GM12891 (cell line): Measurements from ENCODE around the gene NAALADL2.

Experiments
- POLR2A ChIP-seq: IDR thresholded peaks from 2 replicates; pipeline ENCODE4 v1.6.1; 2011; ENCODE audit warnings: low read depth, low read length, control low read depth
- POLR2AphosphoS5 ChIP-seq: IDR thresholded peaks from 2 replicates; pipeline ENCODE4 v1.6.1; 2011; ENCODE audit warnings: low read depth, low read length, control low read depth
- TAF1 ChIP-seq: IDR thresholded peaks from 2 replicates; pipeline ENCODE4 v1.6.1; 2011; ENCODE audit warnings: low read depth, low read length, control low read depth

- no peak for TF ChIP-seq POLR2A
- no peak for TF ChIP-seq POLR2AphosphoS5
- TF ChIP-seq TAF1 = no peak
Measured at GRCh38 chr3:175279911-175280310, 420.8 kb downstream of the NAALADL2 start.
